CD4-positive, alpha-beta T cell treated with Interleukin-21 for 1 hour (primary cell): ENCODE measurements around the gene ART5.
A peak's percentile ranks its signal among the peaks of the same experiment; 100 is the strongest.
"Not testable (repeated sequence)": the region's sequence is repeated elsewhere in the genome, so short reads cannot be mapped to it uniquely, and the experiment has no call there.

ENCODE experiments used
- DNase-seq: peaks from one replicate; pipeline ENCODE4 v3.0.0-alpha.2; 2020

ART5 gene

GRCh38 chr11:3616721-3617460 is 24.9 kb downstream of the ART5 start:
- DNase-seq: no peak

DNA sequence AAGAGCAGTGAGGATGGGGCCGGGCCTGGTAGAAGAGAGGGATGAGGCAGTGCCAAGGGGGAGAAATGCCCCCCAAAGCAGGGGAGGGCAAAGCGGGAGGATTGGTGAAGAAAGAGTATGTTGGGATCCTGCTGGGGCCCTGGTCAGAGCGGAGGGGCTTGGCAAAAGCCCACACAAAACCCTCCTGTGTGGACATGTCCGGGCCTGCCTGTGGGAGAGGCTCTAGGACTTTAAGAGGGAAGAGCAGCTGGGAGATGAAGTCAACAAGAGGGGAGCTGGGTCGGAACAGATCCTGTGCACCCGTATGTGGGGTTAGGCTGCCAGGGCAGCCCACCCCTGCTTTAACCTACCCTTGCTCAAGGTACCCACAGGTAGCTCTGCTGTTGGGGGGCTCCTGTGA is 25.8 kb downstream of the ART5 start:
- no peak for DNase-seq

DNA sequence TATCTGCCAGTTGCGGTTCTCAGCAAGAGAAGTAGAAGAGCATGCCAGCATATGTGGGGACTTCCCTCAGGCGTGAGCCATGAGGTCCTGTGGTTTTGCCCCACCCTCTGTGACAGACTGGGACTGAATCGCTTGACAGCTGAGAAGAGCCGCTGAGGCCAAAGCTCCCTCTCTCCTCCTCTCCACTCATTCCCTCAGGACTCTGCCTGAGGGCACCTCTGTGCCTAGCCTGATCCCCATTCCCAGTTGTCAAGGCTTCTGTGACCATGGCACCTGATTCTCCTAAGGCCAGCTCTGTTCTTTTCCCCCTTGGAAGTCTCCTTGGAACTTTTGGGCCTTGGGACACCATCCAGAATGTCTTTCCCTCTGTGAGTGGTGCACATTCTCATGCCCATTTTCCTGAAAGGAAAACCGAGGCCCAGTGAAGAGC is 27.0 kb downstream of the ART5 start:
- DNase-seq: peak; percentile 35

DNA sequence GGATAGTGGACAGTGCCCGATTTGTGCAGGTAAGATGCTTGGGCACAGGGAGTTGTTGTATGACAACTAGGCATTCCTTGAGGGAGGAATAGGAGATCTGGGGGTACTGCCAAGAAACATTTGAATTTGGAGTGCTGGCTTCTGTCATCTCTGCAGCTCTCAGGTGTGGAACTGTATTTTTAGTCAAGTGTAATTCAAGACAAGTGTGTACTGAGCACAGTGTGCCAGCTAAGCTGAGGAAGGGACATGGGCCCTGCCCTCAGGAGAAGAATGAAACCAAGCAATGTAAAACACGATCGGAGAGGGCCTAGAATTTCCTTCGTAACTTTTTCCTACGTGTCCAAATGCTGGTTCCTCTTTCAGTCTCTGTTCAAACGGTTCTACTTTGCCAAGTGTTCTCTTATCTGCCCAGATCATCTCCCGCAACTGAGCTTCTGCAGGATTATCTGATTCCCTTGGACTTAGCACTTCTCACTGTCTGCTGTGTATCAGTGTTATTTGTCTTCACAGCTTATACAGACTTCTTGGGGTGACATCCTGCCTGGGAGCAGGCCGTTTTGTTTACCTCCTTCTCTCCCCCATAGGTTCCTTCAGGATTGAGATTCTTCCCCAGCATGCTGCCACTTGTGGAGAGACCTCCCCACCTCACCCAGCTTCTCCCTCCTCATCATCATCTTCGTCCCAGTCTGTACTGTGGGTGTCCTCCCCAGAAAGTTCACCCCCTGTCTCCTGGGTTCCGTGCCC is 27.6 kb downstream of the ART5 start:
- DNase-seq: no peak

DNA sequence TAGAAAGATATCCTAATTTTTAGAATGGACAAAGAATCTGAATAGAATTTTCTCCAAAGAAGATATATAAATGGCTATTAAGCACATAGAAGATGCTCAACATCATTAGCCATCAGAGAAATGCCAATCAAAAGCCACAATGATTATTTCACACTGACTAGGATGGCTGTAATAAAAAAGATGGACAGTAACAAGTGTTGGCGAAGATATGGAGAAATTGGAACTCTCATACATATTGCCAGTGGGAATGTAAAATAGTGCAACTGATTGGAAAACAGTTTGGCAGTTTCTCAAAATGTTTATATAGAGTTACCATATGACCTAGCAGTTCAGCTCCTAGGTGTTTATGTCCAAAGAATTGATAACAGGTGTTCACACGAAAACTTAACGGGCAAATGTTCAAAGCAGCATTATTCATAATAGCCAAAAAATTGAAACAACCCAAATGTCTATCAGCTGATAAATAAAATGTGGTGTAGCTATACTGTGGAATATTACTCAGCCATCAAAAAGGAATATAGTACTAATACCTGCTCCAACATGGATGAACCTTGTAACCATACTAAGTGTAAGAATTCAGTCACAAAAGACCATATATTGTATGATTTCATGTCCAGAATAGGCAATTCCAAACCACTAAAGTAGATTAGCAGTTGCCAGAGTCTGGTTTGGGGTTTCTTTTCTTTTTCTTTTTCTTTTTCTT is 29.7 kb downstream of the ART5 start:
- no peak for DNase-seq

- DNase-seq: no peak
These were observed 30.9 kb downstream of the ART5 start for GRCh38 chr11:3610846-3611245.

DNA sequence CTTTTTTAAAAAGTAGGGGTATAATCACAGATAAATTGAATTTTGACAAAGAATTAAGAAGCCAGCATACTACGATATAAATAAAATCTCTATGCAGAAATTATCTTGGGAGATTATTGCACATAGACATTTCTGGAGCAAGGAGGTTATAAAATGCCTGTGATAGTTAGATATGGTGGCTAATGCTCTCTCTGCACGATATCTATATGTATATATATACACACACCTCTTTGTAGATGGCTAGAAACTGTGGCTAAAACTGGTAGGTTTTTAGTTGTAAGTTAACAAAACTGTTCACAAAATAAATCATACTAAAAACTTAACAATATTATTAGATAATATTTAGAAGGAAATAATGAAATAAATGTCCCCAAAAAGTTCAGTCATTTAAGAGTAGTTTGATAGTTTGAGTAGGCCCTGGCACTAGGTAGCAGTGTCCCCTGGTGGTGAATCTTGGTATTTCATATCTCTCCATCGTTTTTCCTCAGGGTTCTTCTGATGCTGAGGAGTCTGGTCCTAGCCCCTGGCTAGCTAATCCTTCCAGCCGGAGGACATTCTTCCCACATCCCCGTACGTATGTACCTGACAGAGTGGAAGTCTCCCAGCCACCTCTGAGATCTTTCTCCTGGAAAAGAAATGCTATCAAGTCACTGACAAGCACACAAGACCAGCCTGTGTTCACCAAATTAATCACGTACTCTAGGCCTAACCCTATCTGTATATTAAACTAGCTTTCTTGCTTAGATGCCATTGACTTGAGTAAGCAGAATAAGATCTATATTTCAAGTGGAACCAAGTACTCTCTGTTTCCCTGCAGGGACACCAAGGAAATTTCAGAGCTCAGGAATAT is 32.2 kb downstream of the ART5 start:
- DNase-seq: peak; percentile 54

DNA sequence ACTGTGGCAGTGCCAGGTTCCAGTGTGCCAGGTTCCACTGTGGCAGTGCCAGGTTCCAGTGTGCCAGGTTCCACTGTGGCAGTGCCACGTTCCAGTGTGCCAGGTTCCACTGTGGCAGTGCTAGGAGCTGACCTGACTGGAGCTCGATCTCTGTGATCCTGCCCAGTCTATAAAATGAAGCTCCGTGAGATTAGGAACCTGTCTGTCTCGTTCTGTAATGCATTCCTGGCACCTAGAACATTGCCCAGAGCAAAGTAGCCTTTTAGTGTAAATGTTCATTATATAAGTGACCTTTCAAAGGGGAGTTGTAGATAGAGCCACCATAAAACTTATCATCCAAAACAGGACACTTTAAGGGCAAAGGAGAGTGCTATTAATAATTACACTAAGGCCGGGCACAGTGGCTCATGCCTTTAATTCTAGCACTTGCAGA is 36.0 kb downstream of the ART5 start:
- no peak for DNase-seq

DNA sequence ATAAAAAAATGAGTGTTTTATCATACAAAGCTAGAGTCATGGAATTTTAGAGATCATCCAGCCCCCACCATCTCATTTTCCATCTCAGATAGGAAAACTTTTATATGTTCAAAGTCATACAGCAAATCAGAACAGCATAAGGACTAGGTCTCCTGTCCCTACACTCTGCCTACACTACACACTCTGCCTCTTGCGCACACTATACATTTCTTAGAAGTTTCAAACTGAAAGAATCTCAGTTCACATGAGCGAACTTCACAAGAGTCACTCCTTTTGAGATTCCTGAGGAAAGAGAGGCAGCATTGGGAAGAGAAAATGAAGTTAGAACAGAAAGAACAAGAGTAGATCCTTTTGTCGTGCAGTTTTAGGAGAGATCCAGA is 36.5 kb downstream of the ART5 start:
- DNase-seq: no peak

GRCh38 chr11:3604167-3604566 is 37.6 kb downstream of the ART5 start:
- DNase-seq: no peak

- DNase-seq: not testable (repeated sequence)
These were observed 41.6 kb downstream of the ART5 start for GRCh38 chr11:3600201-3600600.

DNA sequence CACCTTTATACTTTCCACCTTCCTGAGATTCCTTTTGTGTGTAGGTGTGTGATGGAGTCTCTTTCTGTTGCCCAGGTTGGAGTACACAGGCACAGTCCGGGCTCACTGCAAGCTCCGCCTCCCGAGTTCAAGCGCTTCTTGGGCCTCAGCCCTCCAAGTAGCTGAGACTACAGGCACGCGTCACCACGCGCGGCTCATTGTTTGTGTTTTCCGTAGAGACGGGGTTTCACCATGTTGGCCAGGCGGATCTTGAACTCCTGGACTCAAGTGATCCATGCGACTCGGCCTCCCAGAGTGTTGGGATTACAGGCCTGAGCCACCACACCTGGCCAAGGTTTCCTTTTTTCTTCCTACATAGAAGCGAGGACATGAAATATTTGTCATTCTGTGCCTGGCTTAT is 44.0 kb downstream of the ART5 start:
- not testable (repeated sequence) for DNase-seq

- DNase-seq: not testable (repeated sequence)
These were observed 50.5 kb downstream of the ART5 start for GRCh38 chr11:3591326-3591725.

DNA sequence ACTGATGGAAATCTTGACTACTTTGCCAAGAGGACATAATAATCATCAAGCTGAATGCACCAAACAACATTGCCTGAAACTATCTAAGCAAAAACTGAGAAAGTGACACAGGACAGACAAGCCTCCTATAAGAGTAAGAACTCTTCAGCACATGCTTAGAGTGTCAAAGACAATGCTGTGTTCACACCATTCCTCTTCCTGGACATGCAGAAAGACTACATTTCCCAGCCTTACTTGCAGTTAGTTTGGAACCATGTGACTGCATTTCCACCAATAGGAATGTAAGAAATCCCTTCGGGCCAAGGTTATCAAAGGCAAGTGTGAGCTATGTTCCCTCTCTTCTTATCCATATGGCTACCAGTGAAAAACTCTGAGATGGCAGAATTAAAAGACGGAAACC is 51.6 kb downstream of the ART5 start:
- not testable (repeated sequence) for DNase-seq

DNA sequence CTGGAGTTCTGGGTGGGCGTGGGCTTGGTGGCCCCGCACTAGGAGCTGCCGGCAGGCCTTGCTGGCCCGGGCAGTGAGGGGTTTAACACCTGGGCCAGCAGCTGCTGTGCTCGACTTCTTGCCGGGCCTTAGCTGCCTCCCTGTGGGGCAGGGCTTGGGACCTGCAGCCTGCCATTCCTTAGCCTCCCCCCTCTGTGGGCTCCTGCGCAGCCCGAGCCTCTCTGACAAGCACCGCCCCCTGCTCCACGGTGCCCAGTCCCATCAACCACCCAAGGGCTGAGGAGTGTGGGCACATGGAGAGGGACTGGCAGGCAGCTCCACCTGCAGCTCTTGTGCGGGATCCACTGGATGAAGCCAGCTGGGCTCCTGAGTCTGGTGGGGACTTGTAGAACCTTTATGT is 53.0 kb downstream of the ART5 start:
- DNase-seq: not testable (repeated sequence)
